Measurements from ENCODE around the gene HSFX1. TPM values are rescaled to one million over a fixed set of nuclear protein-coding genes. Genes with fewer than 3 reads are reported as not detected.
A peak's percentile ranks its signal among the peaks of the same experiment; 100 is the strongest.

HSFX1 gene
- total RNA-seq, 1 donor from 2014 or later = not detected

DNA sequence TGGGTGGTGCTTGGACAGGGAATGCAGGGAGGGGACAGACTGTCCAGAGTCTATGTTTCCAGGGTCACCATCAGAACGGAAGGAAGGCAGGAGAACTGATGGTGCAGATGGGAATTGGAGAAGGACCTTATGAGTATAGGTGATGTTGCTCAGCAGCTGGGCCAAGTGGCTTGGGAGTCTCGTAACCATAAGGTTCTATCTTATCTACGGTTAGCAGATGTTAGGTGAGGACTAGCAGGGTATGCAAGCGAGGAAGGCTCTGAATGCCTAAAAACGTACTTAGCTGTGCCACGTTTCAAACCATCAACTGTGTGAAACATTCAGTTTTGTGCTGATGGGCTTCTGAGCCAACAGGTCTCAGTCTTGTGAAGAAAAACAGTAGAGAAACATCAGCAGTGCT, 30.2 kb downstream of the HSFX1 start:
- TF ChIP-seq, protein P1, sequence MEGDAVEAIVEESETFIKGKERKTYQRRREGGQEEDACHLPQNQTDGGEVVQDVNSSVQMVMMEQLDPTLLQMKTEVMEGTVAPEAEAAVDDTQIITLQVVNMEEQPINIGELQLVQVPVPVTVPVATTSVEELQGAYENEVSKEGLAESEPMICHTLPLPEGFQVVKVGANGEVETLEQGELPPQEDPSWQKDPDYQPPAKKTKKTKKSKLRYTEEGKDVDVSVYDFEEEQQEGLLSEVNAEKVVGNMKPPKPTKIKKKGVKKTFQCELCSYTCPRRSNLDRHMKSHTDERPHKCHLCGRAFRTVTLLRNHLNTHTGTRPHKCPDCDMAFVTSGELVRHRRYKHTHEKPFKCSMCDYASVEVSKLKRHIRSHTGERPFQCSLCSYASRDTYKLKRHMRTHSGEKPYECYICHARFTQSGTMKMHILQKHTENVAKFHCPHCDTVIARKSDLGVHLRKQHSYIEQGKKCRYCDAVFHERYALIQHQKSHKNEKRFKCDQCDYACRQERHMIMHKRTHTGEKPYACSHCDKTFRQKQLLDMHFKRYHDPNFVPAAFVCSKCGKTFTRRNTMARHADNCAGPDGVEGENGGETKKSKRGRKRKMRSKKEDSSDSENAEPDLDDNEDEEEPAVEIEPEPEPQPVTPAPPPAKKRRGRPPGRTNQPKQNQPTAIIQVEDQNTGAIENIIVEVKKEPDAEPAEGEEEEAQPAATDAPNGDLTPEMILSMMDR (conservative IDR thresholded peaks at IDR 0.05; ENCODE audit: low read depth, low read length) = no peak
- DNase-seq (ENCODE audit: low read depth) = no peak
- no peak overlapping the region for H3K4me3 ChIP-seq (ENCODE audit: low read depth, low read length)

DNA sequence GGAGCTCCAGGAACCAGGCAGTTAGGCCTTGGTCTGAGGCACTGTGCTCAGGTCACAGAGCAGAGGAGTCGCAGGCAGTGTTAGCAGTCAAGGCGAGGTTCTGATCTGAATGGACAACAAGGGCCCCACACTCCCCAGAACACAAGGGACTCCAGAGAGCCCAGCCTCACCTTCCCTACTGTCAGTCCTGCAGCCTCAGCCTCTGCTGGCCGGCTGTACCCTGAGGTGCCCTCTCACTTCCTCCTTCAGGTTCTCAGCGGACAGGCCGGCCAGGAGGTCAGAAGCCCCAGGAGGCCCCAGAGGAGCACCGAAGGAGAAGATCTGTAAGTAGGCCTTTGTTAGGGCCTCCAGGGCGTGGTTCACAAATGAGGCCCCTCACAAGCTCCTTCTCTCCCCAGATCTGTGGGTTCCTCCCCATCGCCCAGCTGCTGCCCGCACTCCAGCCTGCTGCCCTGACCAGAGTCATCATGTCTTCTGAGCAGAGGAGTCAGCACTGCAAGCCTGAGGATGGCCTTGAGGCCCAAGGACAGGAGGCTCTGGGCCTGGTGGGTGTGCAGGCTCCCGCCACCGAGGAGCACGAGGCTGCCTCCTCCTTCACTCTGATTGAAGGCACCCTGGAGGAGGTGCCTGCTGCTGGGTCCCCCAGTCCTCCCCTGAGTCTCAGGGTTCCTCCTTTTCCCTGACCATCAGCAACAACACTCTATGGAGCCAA, 34.0 kb downstream of the HSFX1 start:
- no peak for DNase-seq (ENCODE audit: low read depth)
- no peak overlapping the region for H3K4me3 ChIP-seq (ENCODE audit: low read depth, low read length)
- TF ChIP-seq, protein P1 (conservative IDR thresholded peaks at IDR 0.05; ENCODE audit: low read depth, low read length) = no peak

DNA sequence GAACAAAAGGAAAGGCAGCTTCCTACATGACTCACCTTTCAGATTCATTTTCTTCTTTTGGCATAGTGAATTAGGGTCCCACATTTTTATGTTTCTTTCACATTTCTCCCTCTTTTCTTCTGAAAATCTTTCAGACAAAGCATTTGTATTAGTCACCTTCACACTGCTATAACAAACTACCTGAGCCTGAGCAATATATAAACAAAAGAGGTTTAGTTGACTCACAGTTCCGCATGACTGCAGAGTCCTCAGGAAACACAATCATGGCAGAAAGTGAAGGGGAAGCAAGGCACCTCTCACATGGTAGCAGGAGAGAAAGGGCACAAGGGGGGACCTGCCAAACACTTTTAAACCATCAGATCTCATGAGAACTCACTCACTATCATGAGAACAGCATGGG, 44.8 kb downstream of the HSFX1 start:
- DNase-seq (ENCODE audit: low read depth) = no peak
- H3K4me3 ChIP-seq (ENCODE audit: low read depth, low read length) = no peak overlapping the region
- TF ChIP-seq, protein P1 (conservative IDR thresholded peaks at IDR 0.05; ENCODE audit: low read depth, low read length) = no peak

DNA sequence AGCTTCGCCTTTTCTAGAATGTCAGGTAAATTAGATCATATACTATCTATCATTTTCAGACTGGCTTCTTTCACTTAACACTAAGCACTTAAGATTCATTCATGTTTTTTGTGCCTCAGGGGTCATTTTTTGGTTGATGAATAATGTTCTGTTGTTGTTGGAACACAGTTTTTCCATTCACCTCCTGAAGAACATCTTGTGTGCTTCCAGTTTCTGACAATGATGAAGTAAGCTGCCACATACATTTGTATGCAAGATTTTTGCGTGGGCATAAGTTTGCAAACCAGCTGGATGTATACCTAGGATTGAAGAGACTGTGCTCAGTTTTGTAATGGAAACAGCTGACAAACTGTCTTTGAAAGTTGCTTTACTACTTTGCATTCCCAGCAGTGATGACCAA, 45.5 kb downstream of the HSFX1 start:
- DNase-seq (ENCODE audit: low read depth) = no peak
- H3K4me3 ChIP-seq (ENCODE audit: low read depth, low read length) = no peak overlapping the region
- TF ChIP-seq, protein P1 (conservative IDR thresholded peaks at IDR 0.05; ENCODE audit: low read depth, low read length) = no peak

DNA sequence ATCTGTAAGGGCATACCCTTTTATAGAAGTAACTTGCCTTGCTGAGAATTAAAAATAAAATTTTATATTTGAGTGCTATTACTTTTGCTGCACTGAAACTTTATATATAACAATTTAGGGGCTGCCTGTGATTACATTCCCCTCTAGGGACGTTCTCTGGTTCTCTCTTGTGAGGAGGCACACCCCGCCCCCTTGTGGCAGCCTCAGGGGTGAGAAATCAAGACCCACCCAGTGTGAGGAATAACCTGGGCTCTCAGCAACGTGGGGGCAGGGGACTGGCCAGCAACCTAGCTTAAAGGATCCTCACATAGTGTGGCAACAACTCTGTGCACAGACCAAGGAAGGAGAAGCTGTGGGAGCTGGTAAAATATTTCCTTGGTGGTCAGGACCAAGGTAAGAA, 51.6 kb downstream of the HSFX1 start:
- DNase-seq (ENCODE audit: low read depth) = no peak
- TF ChIP-seq, protein P1 (conservative IDR thresholded peaks at IDR 0.05; ENCODE audit: low read depth, low read length) = peak; percentile 51
- H3K4me3 ChIP-seq (ENCODE audit: low read depth, low read length) = no peak overlapping the region

Other genes with a start within 250 kb of the HSFX1 start
- gene EOLA1, start 233.1 kb upstream of the HSFX1 start, total RNA-seq = 6.5 and 9.2 TPM in 2 replicates
- not detected in 2 replicates for gene HSFX3, start 224.1 kb upstream of the HSFX1 start, total RNA-seq
- not detected in 2 replicates for gene MAGEA9B, start 186.6 kb upstream of the HSFX1 start, total RNA-seq
- gene HSFX2, start 178.8 kb upstream of the HSFX1 start, total RNA-seq = not detected in 2 replicates
- 11.0 and 15.6 TPM in 2 replicates for gene TMEM185A, start 142.3 kb upstream of the HSFX1 start, total RNA-seq
- gene MAGEA11, start 62.0 kb upstream of the HSFX1 start, total RNA-seq = not detected in 2 replicates
- not detected in 2 replicates for gene MAGEA9, start 7.9 kb downstream of the HSFX1 start, total RNA-seq
- gene MAGEA8, start 107.1 kb downstream of the HSFX1 start, total RNA-seq = not detected in 2 replicates
- not detected in 2 replicates for gene HSFX4, start 155.5 kb downstream of the HSFX1 start, total RNA-seq
- 18.7 and 24.4 TPM in 2 replicates for gene EOLA2, start 164.4 kb downstream of the HSFX1 start, total RNA-seq